Neural crest cell (in vitro differentiated cells): Measurements from ENCODE around the gene C2. TPM values are rescaled to one million over a fixed set of nuclear protein-coding genes. Genes with fewer than 3 reads are reported as not detected.

ENCODE experiments used
- DNase-seq: peaks from one replicate; pipeline ENCODE4 v3.0.0; 2021; ENCODE audit warnings: low read depth, mixed read lengths, low spot score
- H3K27ac Mint-ChIP-seq: one replicate; pipeline ENCODE4 v1.8.0; 2021; ENCODE audit warnings: mild to moderate bottlenecking, mixed read lengths; ENCODE audit not compliant: unreplicated experiment
- H3K27me3 Mint-ChIP-seq: 2 replicates; pipeline ENCODE4 v1.8.0; 2021; ENCODE audit warnings: low read depth, mild to moderate bottlenecking, mixed read lengths
- H3K36me3 Mint-ChIP-seq: 2 replicates; pipeline ENCODE4 v1.8.0; 2021; ENCODE audit warnings: low read depth, mild to moderate bottlenecking, mixed read lengths
- H3K4me1 Mint-ChIP-seq: 2 replicates; pipeline ENCODE4 v1.8.0; 2021; ENCODE audit warnings: mixed read lengths
- H3K4me3 Mint-ChIP-seq: one replicate; pipeline ENCODE4 v1.8.0; 2021; ENCODE audit warnings: mild to moderate bottlenecking, mixed read lengths
- H3K9me3 Mint-ChIP-seq: 2 replicates; pipeline ENCODE4 v1.8.0; 2021; ENCODE audit warnings: mixed read lengths
- total RNA-seq: library from RNA; stranded (reverse); gene quantifications from 2 replicates; pipeline ENCODE4 v1.2.1, GENCODE V29; 2021
- TF ChIP-seq, protein P1 (sequence below): fragments of 200-600 bp; sonication (generic); conservative IDR thresholded peaks from 2 replicates; pipeline ENCODE4 v1.5.0; 2021; ENCODE audit warnings: antibody characterized with exemption, mild to moderate bottlenecking

C2 gene
- total RNA-seq, 1 donor from 2014 or later = 0.35 TPM

DNA sequence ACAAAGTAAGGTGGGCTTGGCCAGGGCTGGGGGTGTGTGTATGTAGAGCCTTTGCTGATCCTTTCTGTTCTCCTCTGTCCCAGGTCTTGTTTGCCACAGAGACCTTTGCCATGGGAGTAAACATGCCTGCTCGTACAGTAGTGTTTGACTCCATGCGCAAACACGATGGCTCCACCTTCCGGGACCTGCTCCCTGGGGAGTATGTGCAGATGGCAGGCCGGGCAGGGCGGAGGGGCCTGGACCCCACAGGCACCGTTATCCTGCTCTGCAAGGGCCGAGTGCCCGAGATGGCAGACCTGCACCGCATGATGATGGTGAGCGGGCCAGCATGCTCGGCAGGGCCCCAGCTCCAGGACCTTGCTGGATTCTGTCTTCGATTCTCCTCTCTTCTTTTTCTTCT, 38.2 kb downstream of the C2 start:
- Mint-ChIP-seq H3K4me1 (peaks cover 8% of the 10 kb centered on the region), H3K4me3 (no peak overlapping the region), H3K27ac (peak overlapping the region; percentile 50), H3K27me3 (no peaks in the 10 kb centered on the region), H3K9me3 (no peaks in the 10 kb centered on the region), H3K36me3 (peaks cover 7% of the 10 kb centered on the region)
- DNase-seq = no peak
- TF ChIP-seq, protein P1, sequence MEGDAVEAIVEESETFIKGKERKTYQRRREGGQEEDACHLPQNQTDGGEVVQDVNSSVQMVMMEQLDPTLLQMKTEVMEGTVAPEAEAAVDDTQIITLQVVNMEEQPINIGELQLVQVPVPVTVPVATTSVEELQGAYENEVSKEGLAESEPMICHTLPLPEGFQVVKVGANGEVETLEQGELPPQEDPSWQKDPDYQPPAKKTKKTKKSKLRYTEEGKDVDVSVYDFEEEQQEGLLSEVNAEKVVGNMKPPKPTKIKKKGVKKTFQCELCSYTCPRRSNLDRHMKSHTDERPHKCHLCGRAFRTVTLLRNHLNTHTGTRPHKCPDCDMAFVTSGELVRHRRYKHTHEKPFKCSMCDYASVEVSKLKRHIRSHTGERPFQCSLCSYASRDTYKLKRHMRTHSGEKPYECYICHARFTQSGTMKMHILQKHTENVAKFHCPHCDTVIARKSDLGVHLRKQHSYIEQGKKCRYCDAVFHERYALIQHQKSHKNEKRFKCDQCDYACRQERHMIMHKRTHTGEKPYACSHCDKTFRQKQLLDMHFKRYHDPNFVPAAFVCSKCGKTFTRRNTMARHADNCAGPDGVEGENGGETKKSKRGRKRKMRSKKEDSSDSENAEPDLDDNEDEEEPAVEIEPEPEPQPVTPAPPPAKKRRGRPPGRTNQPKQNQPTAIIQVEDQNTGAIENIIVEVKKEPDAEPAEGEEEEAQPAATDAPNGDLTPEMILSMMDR = no peak

DNA sequence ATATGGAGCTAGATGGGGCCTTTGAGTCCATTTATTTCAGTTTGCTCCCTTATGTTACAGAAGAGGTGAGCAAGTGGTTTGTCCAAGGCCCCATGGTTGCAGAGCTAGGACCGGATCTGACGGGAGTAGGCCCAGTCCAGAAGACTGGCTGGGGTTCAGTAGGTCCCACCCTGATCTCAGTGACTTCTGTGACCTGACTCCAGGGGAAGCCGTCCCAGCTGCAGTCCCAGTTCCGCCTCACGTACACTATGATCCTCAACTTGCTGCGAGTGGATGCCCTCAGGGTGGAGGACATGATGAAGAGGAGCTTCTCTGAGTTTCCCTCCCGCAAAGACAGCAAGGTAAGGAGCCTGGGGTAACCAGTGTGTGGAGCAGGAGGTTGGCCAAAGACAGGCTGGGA, 39.0 kb downstream of the C2 start:
- H3K4me3 Mint-ChIP-seq = peak overlapping the region; percentile 23
- peaks cover 9% of the 10 kb centered on the region for H3K4me1 Mint-ChIP-seq
- no peaks in the 10 kb centered on the region for H3K9me3 Mint-ChIP-seq
- H3K27me3 Mint-ChIP-seq = no peaks in the 10 kb centered on the region
- no peak for DNase-seq
- TF ChIP-seq, protein P1 = no peak
- no peak overlapping the region for H3K27ac Mint-ChIP-seq
- H3K36me3 Mint-ChIP-seq = peaks cover 7% of the 10 kb centered on the region

DNA sequence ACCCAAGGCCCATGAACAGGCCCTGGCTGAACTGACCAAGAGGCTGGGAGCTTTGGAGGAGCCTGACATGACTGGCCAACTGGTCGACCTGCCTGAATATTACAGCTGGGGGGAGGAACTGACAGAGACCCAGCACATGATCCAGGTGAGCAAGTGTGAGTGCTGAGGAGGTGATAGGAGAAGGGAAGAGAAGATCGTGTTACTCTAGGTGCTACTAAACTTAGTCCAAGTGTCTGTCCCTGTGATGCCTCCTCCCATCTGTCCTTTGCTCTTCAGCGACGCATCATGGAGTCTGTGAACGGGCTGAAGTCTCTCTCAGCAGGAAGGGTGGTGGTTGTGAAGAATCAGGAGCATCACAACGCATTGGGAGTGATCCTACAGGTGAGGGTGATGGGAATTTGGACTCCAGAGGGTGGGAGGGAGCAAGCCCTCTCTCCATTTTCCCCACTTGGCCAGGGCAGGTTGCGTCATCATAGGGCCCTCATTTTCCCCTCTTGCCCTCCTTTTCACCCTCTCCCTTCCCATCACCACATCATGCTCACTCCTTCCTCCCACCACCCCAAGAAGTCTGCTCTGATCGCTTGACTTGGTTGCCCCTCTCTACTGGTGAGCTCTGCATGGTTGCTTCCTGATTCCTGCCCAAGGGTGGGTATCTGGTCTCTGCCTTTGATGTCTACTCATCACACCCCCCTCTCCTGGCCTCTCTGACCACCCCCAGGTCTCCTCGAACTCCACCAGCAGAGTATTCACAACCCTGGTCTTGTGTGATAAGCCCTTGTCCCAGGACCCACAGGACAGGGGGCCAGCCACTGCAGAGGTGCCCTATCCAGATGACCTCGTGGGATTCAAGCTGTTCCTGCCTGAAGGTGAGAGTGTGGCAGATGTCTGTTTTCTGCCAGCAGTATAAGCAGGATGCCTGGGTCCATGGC, 39.7 kb downstream of the C2 start:
- TF ChIP-seq, protein P1 = no peak
- Mint-ChIP-seq H3K27ac (no peak overlapping the region), H3K9me3 (no peaks in the 10 kb centered on the region), H3K27me3 (no peaks in the 10 kb centered on the region), H3K36me3 (peaks cover 9% of the 10 kb centered on the region), H3K4me1 (peaks cover 16% of the 10 kb centered on the region), H3K4me3 (peak overlapping the region; percentile 31)
- DNase-seq = no peak

DNA sequence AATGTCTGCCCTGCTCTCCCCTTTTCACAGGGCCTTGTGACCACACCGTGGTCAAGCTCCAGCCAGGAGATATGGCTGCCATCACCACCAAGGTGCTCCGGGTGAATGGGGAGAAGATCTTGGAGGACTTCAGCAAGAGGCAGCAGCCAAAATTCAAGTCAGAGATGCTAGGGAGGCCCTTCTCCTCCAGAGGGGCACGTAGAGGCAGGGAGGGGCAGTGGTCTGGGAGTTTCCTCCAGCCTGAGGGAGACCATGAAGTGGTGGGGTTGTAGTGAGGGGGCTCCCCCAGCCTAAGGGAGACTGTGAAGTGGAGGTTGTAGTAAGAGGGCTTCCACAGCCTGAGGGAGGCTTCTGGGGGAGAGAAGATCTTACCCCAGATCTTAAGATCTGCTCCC, 40.4 kb downstream of the C2 start:
- H3K4me3 Mint-ChIP-seq = peak overlapping the region; percentile 44
- DNase-seq = no peak
- TF ChIP-seq, protein P1 = no peak
- peaks cover 11% of the 10 kb centered on the region for H3K36me3 Mint-ChIP-seq
- H3K27ac Mint-ChIP-seq = no peak overlapping the region
- H3K4me1 Mint-ChIP-seq = peaks cover 23% of the 10 kb centered on the region
- no peaks in the 10 kb centered on the region for H3K27me3 Mint-ChIP-seq
- no peaks in the 10 kb centered on the region for H3K9me3 Mint-ChIP-seq

DNA sequence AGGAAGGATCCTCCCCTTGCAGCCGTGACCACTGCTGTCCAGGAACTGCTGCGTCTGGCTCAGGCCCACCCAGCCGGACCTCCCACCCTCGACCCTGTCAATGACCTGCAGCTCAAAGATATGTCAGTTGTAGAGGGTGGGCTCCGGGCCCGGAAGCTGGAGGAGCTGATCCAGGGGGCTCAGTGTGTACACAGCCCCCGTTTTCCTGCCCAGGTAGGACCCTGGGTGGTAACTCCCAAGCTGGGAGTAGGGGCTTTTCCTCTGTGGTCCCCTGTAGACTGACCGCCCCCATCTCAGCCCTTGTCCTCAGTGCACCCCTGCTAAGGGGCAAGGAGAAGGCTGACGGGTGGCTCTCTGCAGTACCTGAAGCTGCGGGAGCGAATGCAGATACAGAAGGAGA, 40.8 kb downstream of the C2 start:
- DNase-seq = no peak
- TF ChIP-seq, protein P1 = no peak
- Mint-ChIP-seq H3K27me3 (no peaks in the 10 kb centered on the region), H3K9me3 (no peaks in the 10 kb centered on the region), H3K4me3 (peak overlapping the region; percentile 44), H3K36me3 (peaks cover 13% of the 10 kb centered on the region), H3K27ac (no peak overlapping the region), H3K4me1 (peaks cover 27% of the 10 kb centered on the region)
